OCI-LY1 (cell line): ENCODE results near the gene BRD3OS.

Experiments
- H2AFZ ChIP-seq: fragments of 200-600 bp; sonication (generic), shearing (Covaris generic); 2 replicates; pipeline ENCODE4 v1.6.0; 2014; ENCODE audit warnings: antibody characterized with exemption, mild to moderate bottlenecking, low read length
- H3F3A ChIP-seq: fragments of 200-600 bp; sonication (generic), shearing (Covaris generic); 2 replicates; pipeline ENCODE4 v1.6.0; 2014; ENCODE audit warnings: mild to moderate bottlenecking, antibody characterized with exemption, low read length, moderate library complexity; ENCODE audit not compliant: insufficient read depth
- H3K27ac ChIP-seq: fragments of 200-600 bp; sonication (generic); 2 replicates; pipeline ENCODE4 v1.5.1; 2014; ENCODE audit warnings: low read length, mixed run types, mild to moderate bottlenecking, low read depth; ENCODE audit not compliant: poor library complexity, severe bottlenecking
- H3K27me3 ChIP-seq: fragments of 200-600 bp; sonication (generic); 2 replicates; pipeline ENCODE4 v1.6.0; 2014; ENCODE audit warnings: antibody characterized with exemption, mild to moderate bottlenecking, low read length, moderate library complexity; ENCODE audit not compliant: insufficient read depth
- H3K36me3 ChIP-seq: fragments of 200-600 bp; sonication (generic); 2 replicates; pipeline ENCODE4 v1.6.1; 2014; ENCODE audit warnings: mild to moderate bottlenecking, antibody characterized with exemption, low read length, moderate library complexity, mixed read lengths; ENCODE audit not compliant: insufficient read depth
- H3K4me1 ChIP-seq: fragments of 200-600 bp; sonication (generic); 2 replicates; pipeline ENCODE4 v1.5.1; 2014; ENCODE audit warnings: mild to moderate bottlenecking, low read length, moderate library complexity; ENCODE audit not compliant: insufficient read depth, severe bottlenecking
- H3K4me2 ChIP-seq: fragments of 200-600 bp; sonication (generic), shearing (Covaris generic); 2 replicates; pipeline ENCODE4 v1.6.1; 2014; ENCODE audit warnings: low read length
- H3K4me3 ChIP-seq: fragments of 200-600 bp; sonication (generic); 2 replicates; pipeline ENCODE4 v1.5.1; 2014; ENCODE audit warnings: low read length, low read depth, mild to moderate bottlenecking, mixed read lengths; ENCODE audit not compliant: poor library complexity, severe bottlenecking
- H3K79me2 ChIP-seq: fragments of 200-600 bp; shearing (Covaris generic); 2 replicates; pipeline ENCODE4 v1.6.1; 2016; ENCODE audit warnings: mixed run types, low read length, mixed read lengths; ENCODE audit not compliant: insufficient read depth
- H3K9ac ChIP-seq: fragments of 200-600 bp; sonication (generic), shearing (Covaris generic); 2 replicates; pipeline ENCODE4 v1.6.1; 2014; ENCODE audit warnings: mild to moderate bottlenecking, low read length, mixed read lengths
- H3K9me2 ChIP-seq: fragments of 200-600 bp; sonication (generic), shearing (Covaris generic); 2 replicates; pipeline ENCODE4 v1.6.1; 2014; ENCODE audit warnings: low read depth, mild to moderate bottlenecking, low read length, mixed read lengths
- H3K9me3 ChIP-seq: fragments of 200-600 bp; shearing (Covaris generic); 2 replicates; pipeline ENCODE4 v1.6.1; 2014; ENCODE audit warnings: low read length, mixed read lengths
- H4K20me1 ChIP-seq: fragments of 200-600 bp; sonication (generic), shearing (Covaris generic); 2 replicates; pipeline ENCODE4 v1.6.0; 2016; ENCODE audit warnings: mild to moderate bottlenecking, low read length; ENCODE audit not compliant: insufficient read depth
- EZH2 ChIP-seq: fragments of 200-600 bp; sonication (generic), shearing (Covaris generic); IDR thresholded peaks from 2 replicates; pipeline ENCODE4 v1.8.0; 2017; ENCODE audit warnings: borderline replicate concordance, mixed run types, mild to moderate bottlenecking, antibody characterized with exemption, low read length, moderate library complexity, mixed read lengths
- TF ChIP-seq, protein P1 (sequence below): fragments of 200-600 bp; sonication (generic), shearing (Covaris generic); IDR thresholded peaks from 2 replicates; pipeline ENCODE4 v1.5.1; 2017; ENCODE audit warnings: mild to moderate bottlenecking, antibody characterized with exemption, low read length, moderate library complexity, mixed read lengths

The BRD3OS gene

DNA sequence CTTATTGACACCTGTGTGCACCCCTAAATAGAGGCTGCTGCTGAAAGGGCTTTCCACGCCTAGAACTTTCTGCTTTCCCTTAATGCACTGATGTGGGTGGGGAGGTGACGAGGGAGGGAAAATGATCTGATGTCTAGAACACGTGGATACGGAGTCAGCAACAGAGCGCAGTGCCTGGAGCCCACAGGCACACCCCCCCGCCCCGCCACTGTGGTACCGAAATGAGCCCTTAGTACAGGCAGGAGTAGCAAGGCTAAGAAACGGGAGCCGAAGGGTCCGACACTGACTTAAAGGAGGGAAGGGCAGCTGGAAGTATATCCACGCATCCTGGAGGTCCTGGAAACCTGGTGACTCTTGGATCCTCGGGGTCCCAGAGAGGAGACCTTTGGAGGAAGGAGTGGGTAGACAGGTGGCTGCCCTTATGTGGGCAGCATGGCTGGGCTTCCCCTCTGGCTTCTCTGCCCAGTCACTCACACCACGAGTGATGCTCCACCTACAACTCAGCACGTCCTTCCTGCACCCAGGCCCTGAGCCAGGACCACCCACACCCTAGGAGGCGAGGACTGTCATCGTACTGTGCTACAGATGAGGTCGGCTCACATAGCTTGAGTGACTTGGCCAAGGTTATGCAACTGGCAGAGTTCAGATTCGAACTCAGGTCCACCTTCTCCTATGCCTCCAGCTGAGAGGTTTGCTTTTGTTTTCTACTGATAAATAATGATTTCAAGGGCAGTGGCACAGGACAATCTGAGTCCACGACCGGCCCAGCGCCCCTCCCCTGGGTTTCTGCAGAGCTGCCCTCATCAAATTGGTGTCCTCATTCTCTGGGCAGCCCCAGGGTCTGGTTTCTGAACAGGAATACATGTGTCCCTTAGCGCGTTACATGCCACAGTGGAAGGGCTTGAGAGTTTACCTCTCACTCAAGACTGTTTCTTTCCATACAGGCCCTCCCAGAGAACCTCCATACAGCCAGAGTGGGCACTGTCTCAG, 28.5 kb upstream of the BRD3OS start:
- H3K9ac ChIP-seq, result no peak overlapping the region
- H3K9me3 ChIP-seq, result no peaks in the 10 kb centered on the region
- no peak overlapping the region for H2AFZ ChIP-seq
- H3K27ac ChIP-seq, result no peak overlapping the region
- H3K27me3 ChIP-seq, result no peaks in the 10 kb centered on the region
- no peak overlapping the region for H3K4me3 ChIP-seq
- no peak for TF ChIP-seq EZH2
- TF ChIP-seq, protein P1, sequence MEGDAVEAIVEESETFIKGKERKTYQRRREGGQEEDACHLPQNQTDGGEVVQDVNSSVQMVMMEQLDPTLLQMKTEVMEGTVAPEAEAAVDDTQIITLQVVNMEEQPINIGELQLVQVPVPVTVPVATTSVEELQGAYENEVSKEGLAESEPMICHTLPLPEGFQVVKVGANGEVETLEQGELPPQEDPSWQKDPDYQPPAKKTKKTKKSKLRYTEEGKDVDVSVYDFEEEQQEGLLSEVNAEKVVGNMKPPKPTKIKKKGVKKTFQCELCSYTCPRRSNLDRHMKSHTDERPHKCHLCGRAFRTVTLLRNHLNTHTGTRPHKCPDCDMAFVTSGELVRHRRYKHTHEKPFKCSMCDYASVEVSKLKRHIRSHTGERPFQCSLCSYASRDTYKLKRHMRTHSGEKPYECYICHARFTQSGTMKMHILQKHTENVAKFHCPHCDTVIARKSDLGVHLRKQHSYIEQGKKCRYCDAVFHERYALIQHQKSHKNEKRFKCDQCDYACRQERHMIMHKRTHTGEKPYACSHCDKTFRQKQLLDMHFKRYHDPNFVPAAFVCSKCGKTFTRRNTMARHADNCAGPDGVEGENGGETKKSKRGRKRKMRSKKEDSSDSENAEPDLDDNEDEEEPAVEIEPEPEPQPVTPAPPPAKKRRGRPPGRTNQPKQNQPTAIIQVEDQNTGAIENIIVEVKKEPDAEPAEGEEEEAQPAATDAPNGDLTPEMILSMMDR, result no peak
- H3K9me2 ChIP-seq, result no peaks in the 10 kb centered on the region
- H3F3A ChIP-seq, result no peaks in the 10 kb centered on the region
- no peaks in the 10 kb centered on the region for H3K36me3 ChIP-seq
- H4K20me1 ChIP-seq, result no peaks in the 10 kb centered on the region
- H3K4me1 ChIP-seq, result peaks cover 6% of the 10 kb centered on the region
- no peaks in the 10 kb centered on the region for H3K79me2 ChIP-seq
- no peak overlapping the region for H3K4me2 ChIP-seq

DNA sequence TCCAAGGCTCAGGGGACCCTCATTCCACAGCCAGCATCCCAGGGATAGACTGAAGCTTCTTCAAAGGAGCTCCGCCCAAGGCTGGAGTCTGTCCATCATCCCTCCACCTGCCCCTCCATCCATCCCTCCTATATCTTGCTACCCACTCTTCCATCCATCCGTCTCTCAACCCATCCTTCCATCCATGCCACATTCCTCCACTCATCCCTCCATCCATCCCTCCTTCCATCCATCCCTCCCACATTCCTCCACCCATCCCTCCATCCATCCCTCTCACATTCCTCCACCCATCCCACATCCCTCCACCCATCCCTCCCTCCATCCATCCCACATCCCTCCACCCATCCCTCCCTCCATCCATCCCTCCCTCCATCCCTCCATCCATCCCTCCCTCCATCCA, 27.7 kb upstream of the BRD3OS start:
- TF ChIP-seq EZH2, result no peak
- TF ChIP-seq, protein P1, result no peak
- H3K4me1 ChIP-seq, result peaks cover 6% of the 10 kb centered on the region
- H3K9me3 ChIP-seq, result no peaks in the 10 kb centered on the region
- H3K4me3 ChIP-seq, result no peak overlapping the region
- no peaks in the 10 kb centered on the region for H3K9me2 ChIP-seq
- no peak overlapping the region for H2AFZ ChIP-seq
- H3K36me3 ChIP-seq, result no peaks in the 10 kb centered on the region
- no peaks in the 10 kb centered on the region for H3K79me2 ChIP-seq
- no peak overlapping the region for H3K4me2 ChIP-seq
- no peak overlapping the region for H3K9ac ChIP-seq
- no peak overlapping the region for H3K27ac ChIP-seq
- no peaks in the 10 kb centered on the region for H3F3A ChIP-seq
- no peaks in the 10 kb centered on the region for H3K27me3 ChIP-seq
- no peaks in the 10 kb centered on the region for H4K20me1 ChIP-seq

DNA sequence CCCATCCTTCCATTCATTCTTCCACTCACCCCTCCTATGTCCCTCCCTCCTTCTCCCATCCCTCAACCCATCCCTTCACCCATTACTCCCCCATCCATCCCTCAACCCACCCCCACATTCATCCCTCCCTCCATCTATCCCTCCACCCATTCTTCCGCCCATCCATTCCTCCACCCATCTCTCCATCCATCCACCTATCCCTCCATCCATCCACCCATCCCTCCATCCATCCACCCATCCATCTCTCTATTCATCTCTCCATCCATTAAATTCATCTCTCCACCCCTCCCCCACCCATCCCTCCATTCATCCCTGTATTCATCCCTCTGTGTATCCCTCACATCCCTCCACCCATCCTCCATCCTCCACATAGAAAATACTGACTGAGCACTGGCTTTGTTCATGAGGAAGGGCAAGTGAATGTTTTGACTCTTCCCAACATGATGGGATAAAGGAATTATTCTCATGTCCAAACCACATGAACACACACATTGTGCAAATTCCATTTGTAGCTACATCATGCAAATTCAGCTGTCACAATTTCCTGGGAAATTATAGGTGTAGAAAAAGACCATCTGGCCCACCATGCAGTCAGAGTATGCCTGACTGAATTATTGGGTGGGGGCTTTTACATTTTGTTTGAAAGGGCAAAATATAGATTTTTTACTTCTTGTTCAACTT, 26.2 kb upstream of the BRD3OS start:
- no peak overlapping the region for H3K9ac ChIP-seq
- no peaks in the 10 kb centered on the region for H3F3A ChIP-seq
- H3K79me2 ChIP-seq, result no peaks in the 10 kb centered on the region
- no peak overlapping the region for H3K27ac ChIP-seq
- H3K4me1 ChIP-seq, result no peaks in the 10 kb centered on the region
- no peaks in the 10 kb centered on the region for H3K9me2 ChIP-seq
- no peaks in the 10 kb centered on the region for H3K36me3 ChIP-seq
- H4K20me1 ChIP-seq, result no peaks in the 10 kb centered on the region
- H3K4me2 ChIP-seq, result no peak overlapping the region
- H3K9me3 ChIP-seq, result no peaks in the 10 kb centered on the region
- no peak overlapping the region for H3K4me3 ChIP-seq
- no peak overlapping the region for H2AFZ ChIP-seq
- TF ChIP-seq, protein P1, result no peak
- no peak for TF ChIP-seq EZH2
- no peaks in the 10 kb centered on the region for H3K27me3 ChIP-seq
